K562 (cell line): ENCODE results near the gene ZFAND3.

Experiments used
- CTCF ChIP-seq, 3 experiments: IDR thresholded peaks in 2 of 3; conservative IDR thresholded peaks in 1 of 3; 2 replicates each; pipeline ENCODE4 v1.5.1; 2011 to 2012; ENCODE audit warnings: low read length in 3 of 3, mild to moderate bottlenecking in 3 of 3, control low read depth in 2 of 3, improper control_type of control experiment in 1 of 3, inconsistent platforms in 1 of 3, low read depth in 1 of 3, mixed read lengths in 1 of 3, moderate library complexity in 1 of 3; ENCODE audit not compliant: insufficient read depth in 2 of 3
- EZH2 ChIP-seq: IDR thresholded peaks from 2 replicates; pipeline ENCODE4 v1.6.1; 2012; ENCODE audit warnings: low read depth, mild to moderate bottlenecking, inconsistent platforms, low read length, borderline replicate concordance
- GTF3C2 ChIP-seq: IDR thresholded peaks from 3 replicates; pipeline ENCODE4 v1.6.1; 2011; ENCODE audit warnings: borderline replicate concordance, mild to moderate bottlenecking, moderate library complexity; ENCODE audit not compliant: insufficient read length; ENCODE audit errors: extremely low read depth
- HDAC8 ChIP-seq: fragments of 450-650 bp; IDR thresholded peaks from 2 replicates; pipeline ENCODE4 v1.6.1; 2016; ENCODE audit warnings: mild to moderate bottlenecking, missing genetic modification characterization, moderate library complexity, missing compliant biosample characterization
- SLC30A9 ChIP-seq: fragments of 250-450 bp; sonication (Bioruptor Pico); IDR thresholded peaks from 2 replicates; pipeline ENCODE4 v1.8.0; 2022; ENCODE audit warnings: mild to moderate bottlenecking, moderate library complexity
- ZNF239 ChIP-seq: fragments of 250-450 bp; sonication (Bioruptor Pico); IDR thresholded peaks from 2 replicates; pipeline ENCODE4 v1.4.0; 2020; ENCODE audit warnings: mild to moderate bottlenecking

GRCh38 chr6:37850728-37851285 lies 31.3 kb downstream of the ZFAND3 start:
- TF ChIP-seq ZNF239 (CRISPR knock-in tag) (no peak), GTF3C2 (no peak), HDAC8 (tag) (no peak), EZH2 (no peak), CTCF (IDR thresholded peaks at IDR 0.05 in 2 of 3, conservative IDR thresholded peaks at IDR 0.05 in 1 of 3; ENCODE audit: insufficient read depth in 2 of 3, low read depth in 1 of 3, low read length in 3 of 3) (no peak), SLC30A9 (CRISPR knock-in tag) (no peak)
